Panc1 (cell line): ENCODE data around the gene COLGALT1. TPM values are rescaled to one million over a fixed set of nuclear protein-coding genes. Genes with fewer than 3 reads are reported as not detected.

Experiments
- ATAC-seq: fragments of 200-7000 bp; cut with Tn5 transposase; 2 replicates; pipeline ENCODE4 v1.9.1; 2020; ENCODE audit warnings: mild to moderate bottlenecking, moderate library complexity
- BruUV-seq: library from RNA; stranded (reverse); fragments of 400-500 nt; replicated peaks from 2 replicates; lab custom pipeline; 2021; lab: Mats Ljungman, UMichigan
- CTCF ChIA-PET: fragments of 300-600 bp; sonication (Branson Sonifier 250); formaldehyde crosslinking; loops from one replicate; lab custom pipeline; 2022; ENCODE audit warnings: antibody characterized with exemption; lab: Charles Lee
- POLR2A ChIA-PET: fragments of 300-600 bp; sonication (Branson Sonifier 250); formaldehyde crosslinking; loops from one replicate; lab custom pipeline; 2022; ENCODE audit warnings: antibody characterized with exemption; lab: Charles Lee
- DNase-seq: peaks from one replicate; pipeline ENCODE4 v3.0.0-alpha.2; 2010; ENCODE audit warnings: low read depth, low spot score
- H3K27ac ChIP-seq: 2 replicates; pipeline ENCODE4 v1.5.1; 2011; ENCODE audit warnings: mild to moderate bottlenecking, low read length, inconsistent platforms
- H3K27me3 ChIP-seq: fragments of 200-500 bp; sonication (Bioruptor generic); 2 replicates; pipeline ENCODE4 v1.6.0; 2014; ENCODE audit warnings: low read length, inconsistent platforms; ENCODE audit not compliant: control insufficient read depth, insufficient read depth
- H3K36me3 ChIP-seq: fragments of 200-500 bp; sonication (Bioruptor generic); 2 replicates; pipeline ENCODE4 v1.5.1; 2014; ENCODE audit warnings: inconsistent platforms, mild to moderate bottlenecking, low read length, moderate library complexity; ENCODE audit not compliant: control insufficient read depth, insufficient read depth
- H3K4me1 ChIP-seq: 2 replicates; pipeline ENCODE4 v1.5.1; 2011; ENCODE audit warnings: inconsistent platforms, mild to moderate bottlenecking, low read length, moderate library complexity; ENCODE audit not compliant: control insufficient read depth, insufficient read depth
- H3K4me3 ChIP-seq, 2 experiments: 2 replicates each; pipeline ENCODE4 v1.5.1; 2011 to 2012; ENCODE audit warnings: low read depth in 2 of 2, low read length in 2 of 2, mild to moderate bottlenecking in 2 of 2, inconsistent platforms in 1 of 2, moderate library complexity in 1 of 2
- H3K9me3 ChIP-seq: fragments of 200-500 bp; sonication (Bioruptor generic); 2 replicates; pipeline ENCODE4 v1.5.1; 2014; ENCODE audit warnings: low read depth, mild to moderate bottlenecking, inconsistent platforms, low read length, moderate library complexity; ENCODE audit not compliant: control insufficient read depth, insufficient read depth
- CTCF ChIP-seq: fragments of 450-650 bp; IDR thresholded peaks from 2 replicates; pipeline ENCODE4 v1.5.1; 2017; ENCODE audit warnings: mild to moderate bottlenecking
- POLR2AphosphoS5 ChIP-seq: IDR thresholded peaks from 2 replicates; pipeline ENCODE4 v1.6.1; 2012; ENCODE audit warnings: mild to moderate bottlenecking, low read depth, low read length, moderate library complexity
- REST ChIP-seq, 2 experiments: IDR thresholded peaks; 2 replicates each; pipeline ENCODE4 v1.6.1; 2011 to 2012; ENCODE audit warnings: low read depth in 2 of 2, control low read depth in 1 of 2, low read length in 1 of 2, mild to moderate bottlenecking in 1 of 2, moderate library complexity in 1 of 2; ENCODE audit not compliant: insufficient read depth in 1 of 2
- SIN3A ChIP-seq: IDR thresholded peaks from 2 replicates; pipeline ENCODE4 v1.6.1; 2012; ENCODE audit warnings: low read depth, mild to moderate bottlenecking, low read length, moderate library complexity, borderline replicate concordance; ENCODE audit not compliant: insufficient read depth
- TCF7L2 ChIP-seq: IDR thresholded peaks from 2 replicates; pipeline ENCODE4 v1.6.1; 2011; ENCODE audit warnings: mild to moderate bottlenecking, low read depth, low read length, inconsistent platforms
- in situ Hi-C: cut with HindIII; loops from 2 replicates; pipeline ENCODE4 v1.10.0; 2016; ENCODE audit warnings: low sequenced_read_pairs, low pct_unique_long_range_greater_than_20kb
- intact Hi-C: fragments of 100-400 bp; cut with micrococcal nuclease; formaldehyde crosslinking; loops from one replicate; pipeline ENCODE4 v1.10.0; 2022; ENCODE audit not compliant: unreplicated experiment
- total RNA-seq: library from RNA; stranded (reverse); gene quantifications from one replicate; pipeline ENCODE4 v1.2.1, GENCODE V29; 2021; ENCODE audit not compliant: unreplicated experiment

The COLGALT1 gene
- total RNA-seq, 1 experiment from 2014 or later, result 97.2 TPM

- in situ Hi-C loops (no loop called here), intact Hi-C loops (no loop called here)
- no peaks in the 10 kb centered on the region; the same call in 1 of the 2 replicates for H3K4me1 ChIP-seq
- CTCF ChIA-PET, result no interaction called here
- no peak overlapping the region for H3K27ac ChIP-seq
- no peak overlapping the region for H3K4me3 ChIP-seq
- no TSS peak for BruUV-seq
- DNase-seq (no peak), ATAC-seq (no peak)
- H3K36me3 ChIP-seq, result no peaks in the 10 kb centered on the region
- TF ChIP-seq TCF7L2, result no peak
- no peak for TF ChIP-seq CTCF
- no peak for TF ChIP-seq POLR2AphosphoS5
- no peak for TF ChIP-seq SIN3A
- TF ChIP-seq REST (IDR thresholded peaks at IDR 0.05; ENCODE audit: insufficient read depth in 1 of 2, low read depth in 2 of 2, low read length in 1 of 2), result no peak
- H3K9me3 ChIP-seq, result no peaks in the 10 kb centered on the region
- POLR2A ChIA-PET, result no interaction called here
- no peaks in the 10 kb centered on the region for H3K27me3 ChIP-seq
Measured at GRCh38 chr19:17532116-17532515, 23.3 kb upstream of the COLGALT1 start.

- H3K4me3 ChIP-seq, result no peak overlapping the region
- ATAC-seq, result no peak
- no peak for TF ChIP-seq CTCF
- no peak for TF ChIP-seq REST (IDR thresholded peaks at IDR 0.05; ENCODE audit: insufficient read depth in 1 of 2, low read depth in 2 of 2, low read length in 1 of 2)
- TF ChIP-seq SIN3A, result no peak
- no peak for TF ChIP-seq TCF7L2
- TF ChIP-seq POLR2AphosphoS5, result no peak
- intact Hi-C loops, result no loop called here
- in situ Hi-C loops, result no loop called here
- H3K36me3 ChIP-seq, result no peaks in the 10 kb centered on the region
- no peak for DNase-seq
- ChIA-PET POLR2A (no interaction called here), CTCF (no interaction called here)
- H3K27ac ChIP-seq, result no peak overlapping the region
- H3K9me3 ChIP-seq, result no peaks in the 10 kb centered on the region
- no peaks in the 10 kb centered on the region; the same call in 1 of the 2 replicates for H3K4me1 ChIP-seq
- H3K27me3 ChIP-seq, result no peaks in the 10 kb centered on the region
- BruUV-seq, result no TSS peak
Measured at GRCh38 chr19:17532557-17532956, 22.9 kb upstream of the COLGALT1 start.
